OCI-LY3 (cell line): ENCODE measurements around the gene C4orf46.

Experiments used
- H2AFZ ChIP-seq: fragments of 200-600, 300-600 bp; shearing (Covaris generic); 2 replicates; pipeline ENCODE4 v1.6.0; 2014; ENCODE audit warnings: antibody characterized with exemption, low read depth, low read length
- H3K27ac ChIP-seq: fragments of 200-600, 300-600 bp; sonication (generic); 2 replicates; pipeline ENCODE4 v1.5.1; 2014; ENCODE audit warnings: mild to moderate bottlenecking, low read length, moderate library complexity, mixed read lengths
- H3K27me3 ChIP-seq: fragments of 200-600, 300-600 bp; sonication (generic); 2 replicates; pipeline ENCODE4 v1.6.1; 2014; ENCODE audit warnings: low read depth, low read length, mixed read lengths
- H3K36me3 ChIP-seq: fragments of 200-600, 300-600 bp; sonication (generic); replicated peaks from 2 replicates; pipeline ENCODE3; 2014; ENCODE audit warnings: low read depth, low read length, mixed read lengths
- H3K4me1 ChIP-seq: fragments of 300-600, 200-600 bp; sonication (generic); 2 replicates; pipeline ENCODE4 v1.6.1; 2014; ENCODE audit warnings: low read length, mixed read lengths
- H3K4me2 ChIP-seq: fragments of 200-600, 300-600 bp; sonication (generic); 2 replicates; pipeline ENCODE4 v1.6.1; 2014; ENCODE audit warnings: low read length, mixed read lengths
- H3K4me3 ChIP-seq: fragments of 300-600, 200-600 bp; sonication (generic); 2 replicates; pipeline ENCODE4 v1.5.1; 2014; ENCODE audit warnings: antibody characterized with exemption, mild to moderate bottlenecking, low read length, moderate library complexity
- H3K79me2 ChIP-seq: fragments of 300-600, 200-600 bp; shearing (Covaris generic); 2 replicates; pipeline ENCODE4 v1.6.1; 2014; ENCODE audit warnings: mild to moderate bottlenecking, low read length, mixed read lengths
- H3K9ac ChIP-seq: fragments of 300-600, 200-600 bp; shearing (Covaris generic); 2 replicates; pipeline ENCODE4 v1.6.0; 2014; ENCODE audit warnings: mild to moderate bottlenecking, low read length, moderate library complexity
- H3K9me3 ChIP-seq: fragments of 200-600, 300-600 bp; shearing (Covaris generic); 2 replicates; pipeline ENCODE4 v1.6.1; 2014; ENCODE audit warnings: low read length, mixed read lengths; ENCODE audit not compliant: insufficient read depth
- H4K20me1 ChIP-seq: fragments of 200-600, 300-600 bp; sonication (generic); 2 replicates; pipeline ENCODE4 v1.6.1; 2016; ENCODE audit warnings: low read length, mixed read lengths; ENCODE audit not compliant: insufficient read depth
- CTCF ChIP-seq: fragments of 200-600, 300-600 bp; sonication (generic); IDR thresholded peaks from 2 replicates; pipeline ENCODE4 v1.5.1; 2014; ENCODE audit warnings: antibody characterized with exemption, low read length, low read depth
- EZH2phosphoT487 ChIP-seq: fragments of 200-600 bp; shearing (Covaris generic); IDR thresholded peaks from 2 replicates; pipeline ENCODE4 v1.6.1; 2018; ENCODE audit warnings: antibody characterized with exemption, mixed run types, low read depth

Gene C4orf46

GRCh38 chr4:158622251-158622650 is 49.4 kb downstream of the C4orf46 start:
- H2AFZ ChIP-seq: no peak overlapping the region
- H3K27me3 ChIP-seq: peaks cover 9% of the 10 kb centered on the region
- no peak overlapping the region for H3K4me3 ChIP-seq
- H3K9me3 ChIP-seq: no peaks in the 10 kb centered on the region
- no peak overlapping the region for H3K9ac ChIP-seq
- H3K27ac ChIP-seq: no peak overlapping the region
- H3K79me2 ChIP-seq: no peaks in the 10 kb centered on the region
- no peaks in the 10 kb centered on the region; the same call in 1 of the 2 replicates for H3K4me1 ChIP-seq
- H3K36me3 ChIP-seq: no peaks in the 10 kb centered on the region
- TF ChIP-seq EZH2phosphoT487: no peak
- TF ChIP-seq CTCF: no peak
- no peak overlapping the region for H3K4me2 ChIP-seq
- H4K20me1 ChIP-seq: no peaks in the 10 kb centered on the region

- Histone ChIP-seq H3K9ac (no peak overlapping the region), H3K79me2 (no peaks in the 10 kb centered on the region), H3K36me3 (no peaks in the 10 kb centered on the region), H3K4me1 (no peaks in the 10 kb centered on the region; the same call in 1 of the 2 replicates), H3K9me3 (no peaks in the 10 kb centered on the region), H4K20me1 (no peaks in the 10 kb centered on the region), H3K27ac (no peak overlapping the region), H3K4me3 (no peak overlapping the region), H2AFZ (no peak overlapping the region), H3K4me2 (no peak overlapping the region), H3K27me3 (peaks cover 9% of the 10 kb centered on the region)
- no peak for TF ChIP-seq EZH2phosphoT487
These were observed 50.0 kb downstream of the C4orf46 start for GRCh38 chr4:158621729-158622128.

- Histone ChIP-seq H3K9me3 (no peaks in the 10 kb centered on the region), H3K4me3 (no peak overlapping the region)
- TF ChIP-seq CTCF: no peak
- TF ChIP-seq EZH2phosphoT487: no peak
These were observed 53.7 kb downstream of the C4orf46 start for GRCh38 chr4:158617956-158618355.

More at GRCh38 chr4:158617956-158618355, 53.7 kb downstream of the C4orf46 start:
- H3K27me3 ChIP-seq: no peaks in the 10 kb centered on the region
- no peak overlapping the region for H3K4me2 ChIP-seq
- H3K27ac ChIP-seq: no peak overlapping the region
- H3K36me3 ChIP-seq: no peaks in the 10 kb centered on the region
- no peaks in the 10 kb centered on the region; the same call in 1 of the 2 replicates for H3K4me1 ChIP-seq
- no peaks in the 10 kb centered on the region for H3K79me2 ChIP-seq
- no peaks in the 10 kb centered on the region for H4K20me1 ChIP-seq
- H2AFZ ChIP-seq: no peak overlapping the region
- no peak overlapping the region for H3K9ac ChIP-seq
